ENCODE results near the gene AMBP.

Gene AMBP

GRCh38 chr9:114110180-114110579 lies 32.1 kb upstream of the AMBP start:
- DNase-seq: no peak
- H3K36me3 ChIP-seq (ENCODE audit: control insufficient read depth, insufficient read depth, low read length): no peaks in the 10 kb centered on the region
- H3K27me3 ChIP-seq (replicated peaks; ENCODE audit: control insufficient read depth, insufficient read depth, low read length, poor library complexity, severe bottlenecking): no peaks in the 10 kb centered on the region
- no peak overlapping the region for H3K27ac ChIP-seq (ENCODE audit: insufficient read depth, low read length, poor library complexity, severe bottlenecking)
- H3K9me3 ChIP-seq (ENCODE audit: control insufficient read depth, low read length): no peaks in the 10 kb centered on the region
- H3K4me3 ChIP-seq (ENCODE audit: insufficient read depth, low read depth, low read length, poor library complexity, severe bottlenecking): no peak overlapping the region
- H3K4me1 ChIP-seq (ENCODE audit: control insufficient read depth, insufficient read depth, low read length, poor library complexity, severe bottlenecking): no peaks in the 10 kb centered on the region

GRCh38 chr9:114109124-114109523 lies 31.0 kb upstream of the AMBP start:
- Histone ChIP-seq H3K36me3 (ENCODE audit: control insufficient read depth, insufficient read depth, low read length) (no peaks in the 10 kb centered on the region), H3K4me3 (ENCODE audit: insufficient read depth, low read depth, low read length, poor library complexity, severe bottlenecking) (no peak overlapping the region), H3K4me1 (ENCODE audit: control insufficient read depth, insufficient read depth, low read length, poor library complexity, severe bottlenecking) (no peaks in the 10 kb centered on the region), H3K9me3 (ENCODE audit: control insufficient read depth, low read length) (no peaks in the 10 kb centered on the region), H3K27ac (ENCODE audit: insufficient read depth, low read length, poor library complexity, severe bottlenecking) (no peak overlapping the region), H3K27me3 (replicated peaks; ENCODE audit: control insufficient read depth, insufficient read depth, low read length, poor library complexity, severe bottlenecking) (no peaks in the 10 kb centered on the region)
- no peak for DNase-seq

GRCh38 chr9:114108016-114108833 lies 30.1 kb upstream of the AMBP start:
- Histone ChIP-seq H3K27me3 (replicated peaks; ENCODE audit: control insufficient read depth, insufficient read depth, low read length, poor library complexity, severe bottlenecking) (no peaks in the 10 kb centered on the region), H3K4me3 (ENCODE audit: insufficient read depth, low read depth, low read length, poor library complexity, severe bottlenecking) (no peak overlapping the region), H3K9me3 (ENCODE audit: control insufficient read depth, low read length) (no peaks in the 10 kb centered on the region), H3K36me3 (ENCODE audit: control insufficient read depth, insufficient read depth, low read length) (no peaks in the 10 kb centered on the region), H3K4me1 (ENCODE audit: control insufficient read depth, insufficient read depth, low read length, poor library complexity, severe bottlenecking) (no peaks in the 10 kb centered on the region), H3K27ac (ENCODE audit: insufficient read depth, low read length, poor library complexity, severe bottlenecking) (no peak overlapping the region)
- no peak for DNase-seq

GRCh38 chr9:114107286-114108001 lies 29.3 kb upstream of the AMBP start:
- H3K9me3 ChIP-seq (ENCODE audit: control insufficient read depth, low read length): no peaks in the 10 kb centered on the region
- H3K4me1 ChIP-seq (ENCODE audit: control insufficient read depth, insufficient read depth, low read length, poor library complexity, severe bottlenecking): no peaks in the 10 kb centered on the region
- no peak overlapping the region for H3K4me3 ChIP-seq (ENCODE audit: insufficient read depth, low read depth, low read length, poor library complexity, severe bottlenecking)
- H3K27me3 ChIP-seq (replicated peaks; ENCODE audit: control insufficient read depth, insufficient read depth, low read length, poor library complexity, severe bottlenecking): no peaks in the 10 kb centered on the region
- no peaks in the 10 kb centered on the region for H3K36me3 ChIP-seq (ENCODE audit: control insufficient read depth, insufficient read depth, low read length)
- H3K27ac ChIP-seq (ENCODE audit: insufficient read depth, low read length, poor library complexity, severe bottlenecking): no peak overlapping the region
- DNase-seq: no peak

GRCh38 chr9:114105236-114105635 lies 27.1 kb upstream of the AMBP start:
- Histone ChIP-seq H3K27ac (ENCODE audit: insufficient read depth, low read length, poor library complexity, severe bottlenecking) (no peak overlapping the region), H3K4me1 (ENCODE audit: control insufficient read depth, insufficient read depth, low read length, poor library complexity, severe bottlenecking) (no peaks in the 10 kb centered on the region), H3K27me3 (replicated peaks; ENCODE audit: control insufficient read depth, insufficient read depth, low read length, poor library complexity, severe bottlenecking) (no peaks in the 10 kb centered on the region), H3K9me3 (ENCODE audit: control insufficient read depth, low read length) (no peaks in the 10 kb centered on the region), H3K4me3 (ENCODE audit: insufficient read depth, low read depth, low read length, poor library complexity, severe bottlenecking) (no peak overlapping the region), H3K36me3 (ENCODE audit: control insufficient read depth, insufficient read depth, low read length) (no peaks in the 10 kb centered on the region)
- no peak for DNase-seq

- Histone ChIP-seq H3K27me3 (replicated peaks; ENCODE audit: control insufficient read depth, insufficient read depth, low read length, poor library complexity, severe bottlenecking) (peaks cover 5% of the 10 kb centered on the region), H3K9me3 (ENCODE audit: control insufficient read depth, low read length) (no peaks in the 10 kb centered on the region), H3K4me1 (ENCODE audit: control insufficient read depth, insufficient read depth, low read length, poor library complexity, severe bottlenecking) (no peaks in the 10 kb centered on the region), H3K4me3 (ENCODE audit: insufficient read depth, low read depth, low read length, poor library complexity, severe bottlenecking) (no peak overlapping the region), H3K27ac (ENCODE audit: insufficient read depth, low read length, poor library complexity, severe bottlenecking) (no peak overlapping the region), H3K36me3 (ENCODE audit: control insufficient read depth, insufficient read depth, low read length) (no peaks in the 10 kb centered on the region)
- DNase-seq: no peak
Observed at GRCh38 chr9:114102484-114102883, 24.4 kb upstream of the AMBP start.

- H3K4me3 ChIP-seq (ENCODE audit: insufficient read depth, low read depth, low read length, poor library complexity, severe bottlenecking): no peak overlapping the region
- H3K4me1 ChIP-seq (ENCODE audit: control insufficient read depth, insufficient read depth, low read length, poor library complexity, severe bottlenecking): no peaks in the 10 kb centered on the region
- H3K27me3 ChIP-seq (replicated peaks; ENCODE audit: control insufficient read depth, insufficient read depth, low read length, poor library complexity, severe bottlenecking): peaks cover 14% of the 10 kb centered on the region
- no peaks in the 10 kb centered on the region for H3K36me3 ChIP-seq (ENCODE audit: control insufficient read depth, insufficient read depth, low read length)
- no peak overlapping the region for H3K27ac ChIP-seq (ENCODE audit: insufficient read depth, low read length, poor library complexity, severe bottlenecking)
- no peaks in the 10 kb centered on the region for H3K9me3 ChIP-seq (ENCODE audit: control insufficient read depth, low read length)
- no peak for DNase-seq
Observed at GRCh38 chr9:114100536-114100935, 22.4 kb upstream of the AMBP start.

GRCh38 chr9:114099669-114100270 lies 21.7 kb upstream of the AMBP start:
- no peak for DNase-seq
- Histone ChIP-seq H3K4me3 (ENCODE audit: insufficient read depth, low read depth, low read length, poor library complexity, severe bottlenecking) (no peak overlapping the region), H3K36me3 (ENCODE audit: control insufficient read depth, insufficient read depth, low read length) (no peaks in the 10 kb centered on the region), H3K27me3 (replicated peaks; ENCODE audit: control insufficient read depth, insufficient read depth, low read length, poor library complexity, severe bottlenecking) (peaks cover 14% of the 10 kb centered on the region), H3K9me3 (ENCODE audit: control insufficient read depth, low read length) (no peaks in the 10 kb centered on the region), H3K4me1 (ENCODE audit: control insufficient read depth, insufficient read depth, low read length, poor library complexity, severe bottlenecking) (no peaks in the 10 kb centered on the region), H3K27ac (ENCODE audit: insufficient read depth, low read length, poor library complexity, severe bottlenecking) (no peak overlapping the region)

GRCh38 chr9:114098936-114099668 lies 21.0 kb upstream of the AMBP start, which contains the start of gene KIF12:
Gene KIF12 (minus strand): TSS chr9:114099292. CDS start chr9:114099276, 16 bp downstream.
- Histone ChIP-seq H3K9me3 (ENCODE audit: control insufficient read depth, low read length) (no peaks in the 10 kb centered on the region), H3K4me1 (ENCODE audit: control insufficient read depth, insufficient read depth, low read length, poor library complexity, severe bottlenecking) (no peaks in the 10 kb centered on the region), H3K4me3 (ENCODE audit: insufficient read depth, low read depth, low read length, poor library complexity, severe bottlenecking) (no peak within 1 kb of the TSS), H3K27me3 (replicated peaks; ENCODE audit: control insufficient read depth, insufficient read depth, low read length, poor library complexity, severe bottlenecking) (peaks cover 14% of the 10 kb centered on the region), H3K36me3 (ENCODE audit: control insufficient read depth, insufficient read depth, low read length) (no peaks in the 10 kb centered on the region), H3K27ac (ENCODE audit: insufficient read depth, low read length, poor library complexity, severe bottlenecking) (no peak within 1 kb of the TSS)
- no peak for DNase-seq
